Astrocyte (in vitro differentiated cells and primary cell): Measurements from ENCODE around the gene B3GNT7. TPM values are rescaled to one million over a fixed set of nuclear protein-coding genes. Genes with fewer than 3 reads are reported as not detected.

Source experiments
- DNase-seq: peaks from one replicate; pipeline ENCODE4 v3.0.0-alpha.2; 2010; ENCODE audit warnings: low read depth
- FAIRE-seq: peaks from 2 replicates; lab custom pipeline; 2011; peaks lifted over from hg19 to GRCh38; lab: Jason Lieb, UNC
- H2AFZ ChIP-seq: 2 replicates; pipeline ENCODE4 v1.6.0; 2012; ENCODE audit warnings: low read depth, low read length, inconsistent platforms
- H3K27ac ChIP-seq: 2 replicates; pipeline ENCODE4 v1.5.1; 2011; ENCODE audit warnings: low read depth, low read length, inconsistent platforms
- H3K27me3 ChIP-seq: 2 replicates; pipeline ENCODE4 v1.6.0; 2011; ENCODE audit warnings: low read length, inconsistent platforms; ENCODE audit not compliant: insufficient read depth
- H3K36me3 ChIP-seq: 2 replicates; pipeline ENCODE4 v1.5.1; 2011; ENCODE audit warnings: low read length, inconsistent platforms; ENCODE audit not compliant: insufficient read depth
- H3K4me1 ChIP-seq: 2 replicates; pipeline ENCODE4 v1.5.1; 2011; ENCODE audit warnings: low read length, inconsistent platforms; ENCODE audit not compliant: insufficient read depth
- H3K4me2 ChIP-seq: 2 replicates; pipeline ENCODE4 v1.6.0; 2012; ENCODE audit warnings: low read length, inconsistent platforms
- H3K4me3 ChIP-seq: 2 replicates; pipeline ENCODE4 v1.5.1; 2011; ENCODE audit warnings: low read depth, mild to moderate bottlenecking, low read length, inconsistent platforms; ENCODE audit not compliant: insufficient read depth
- H3K79me2 ChIP-seq: 2 replicates; pipeline ENCODE4 v1.6.0; 2012; ENCODE audit warnings: mild to moderate bottlenecking, low read length, inconsistent platforms; ENCODE audit not compliant: insufficient read depth
- H3K9ac ChIP-seq: 2 replicates; pipeline ENCODE4 v1.6.0; 2012; ENCODE audit warnings: mild to moderate bottlenecking, low read length, inconsistent platforms
- H3K9me3 ChIP-seq: 2 replicates; pipeline ENCODE4 v1.5.1; 2012; ENCODE audit warnings: low read depth, mild to moderate bottlenecking, low read length, inconsistent platforms; ENCODE audit not compliant: insufficient read depth
- H4K20me1 ChIP-seq: 2 replicates; pipeline ENCODE4 v1.6.0; 2012; ENCODE audit warnings: low read length, inconsistent platforms; ENCODE audit not compliant: insufficient read depth
- H3K27ac Mint-ChIP-seq: one replicate; pipeline ENCODE4 v1.8.0; 2021; ENCODE audit warnings: mild to moderate bottlenecking, mixed read lengths; ENCODE audit not compliant: unreplicated experiment
- H3K27me3 Mint-ChIP-seq: one replicate; pipeline ENCODE4 v1.8.0; 2021; ENCODE audit warnings: low read depth, mixed read lengths; ENCODE audit not compliant: unreplicated experiment
- H3K36me3 Mint-ChIP-seq: one replicate; pipeline ENCODE4 v1.8.0; 2021; ENCODE audit warnings: low read depth, mixed read lengths; ENCODE audit not compliant: unreplicated experiment
- H3K4me1 Mint-ChIP-seq: one replicate; pipeline ENCODE4 v1.8.0; 2021; ENCODE audit warnings: low read depth, mixed read lengths; ENCODE audit not compliant: unreplicated experiment
- H3K4me3 Mint-ChIP-seq: one replicate; pipeline ENCODE4 v1.8.0; 2021; ENCODE audit warnings: mild to moderate bottlenecking, moderate library complexity, mixed read lengths; ENCODE audit not compliant: unreplicated experiment
- H3K9me3 Mint-ChIP-seq: one replicate; pipeline ENCODE4 v1.8.0; 2021; ENCODE audit warnings: mild to moderate bottlenecking, mixed read lengths; ENCODE audit not compliant: unreplicated experiment
- EZH2 ChIP-seq: IDR thresholded peaks from 2 replicates; pipeline ENCODE4 v1.6.1; 2012; ENCODE audit warnings: mild to moderate bottlenecking, low read length, inconsistent platforms; ENCODE audit not compliant: insufficient read depth
- total RNA-seq: library from RNA; stranded (reverse); gene quantifications from 2 replicates; pipeline ENCODE4 v1.2.1, GENCODE V29; 2021
- TF ChIP-seq, protein P1 (sequence below): IDR thresholded peaks from 2 replicates; pipeline ENCODE4 v1.5.1; 2011; ENCODE audit warnings: low read depth, mild to moderate bottlenecking, inconsistent platforms, low read length, moderate library complexity; ENCODE audit not compliant: insufficient read depth

Gene B3GNT7
- total RNA-seq, 1 donor from 2014 or later, result 1.7 TPM

DNA sequence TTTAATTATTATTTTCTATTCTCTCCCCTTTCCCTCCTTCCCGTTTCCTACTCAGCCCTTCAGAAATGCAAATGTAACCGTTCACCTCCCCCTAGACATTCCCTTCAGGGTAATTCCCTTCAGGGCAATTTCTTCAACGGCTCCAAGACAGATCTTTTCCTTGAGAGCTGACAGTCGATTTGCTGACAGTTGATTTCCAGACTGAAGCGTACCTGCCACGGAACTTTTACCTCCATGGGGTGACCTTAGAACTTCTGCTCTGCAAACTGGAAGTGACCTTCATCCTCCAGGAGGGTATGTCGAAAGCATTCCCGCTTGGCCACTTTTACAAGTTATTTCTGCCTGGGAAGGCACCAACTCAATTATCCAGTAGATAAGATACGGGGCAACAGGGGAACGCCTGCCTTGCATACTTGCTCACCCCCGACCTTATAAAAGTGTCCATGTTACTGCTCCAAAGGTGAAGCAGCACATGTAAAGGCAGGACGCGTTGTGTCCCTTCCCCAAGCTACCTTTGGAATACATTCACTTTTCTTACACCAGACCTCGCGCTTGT lies 18.5 kb downstream of the B3GNT7 start:
- Mint-ChIP-seq H3K27ac (no peak overlapping the region), H3K36me3 (no peaks in the 10 kb centered on the region), H3K4me3 (no peak overlapping the region), H3K9me3 (peaks cover 3% of the 10 kb centered on the region), H3K4me1 (peaks cover 5% of the 10 kb centered on the region), H3K27me3 (peaks cover 6% of the 10 kb centered on the region)
- H3K4me2 ChIP-seq, result no peak overlapping the region
- no peaks in the 10 kb centered on the region for H3K27me3 ChIP-seq
- no peaks in the 10 kb centered on the region for H3K36me3 ChIP-seq
- peaks cover 5% of the 10 kb centered on the region for H3K4me1 ChIP-seq
- H3K27ac ChIP-seq, result no peak overlapping the region
- H4K20me1 ChIP-seq, result no peaks in the 10 kb centered on the region
- no peak overlapping the region for H3K4me3 ChIP-seq
- no peak overlapping the region for H2AFZ ChIP-seq
- H3K79me2 ChIP-seq, result no peaks in the 10 kb centered on the region
- FAIRE-seq (no peak), DNase-seq (no peak)
- no peak overlapping the region for H3K9ac ChIP-seq
- TF ChIP-seq, protein P1, sequence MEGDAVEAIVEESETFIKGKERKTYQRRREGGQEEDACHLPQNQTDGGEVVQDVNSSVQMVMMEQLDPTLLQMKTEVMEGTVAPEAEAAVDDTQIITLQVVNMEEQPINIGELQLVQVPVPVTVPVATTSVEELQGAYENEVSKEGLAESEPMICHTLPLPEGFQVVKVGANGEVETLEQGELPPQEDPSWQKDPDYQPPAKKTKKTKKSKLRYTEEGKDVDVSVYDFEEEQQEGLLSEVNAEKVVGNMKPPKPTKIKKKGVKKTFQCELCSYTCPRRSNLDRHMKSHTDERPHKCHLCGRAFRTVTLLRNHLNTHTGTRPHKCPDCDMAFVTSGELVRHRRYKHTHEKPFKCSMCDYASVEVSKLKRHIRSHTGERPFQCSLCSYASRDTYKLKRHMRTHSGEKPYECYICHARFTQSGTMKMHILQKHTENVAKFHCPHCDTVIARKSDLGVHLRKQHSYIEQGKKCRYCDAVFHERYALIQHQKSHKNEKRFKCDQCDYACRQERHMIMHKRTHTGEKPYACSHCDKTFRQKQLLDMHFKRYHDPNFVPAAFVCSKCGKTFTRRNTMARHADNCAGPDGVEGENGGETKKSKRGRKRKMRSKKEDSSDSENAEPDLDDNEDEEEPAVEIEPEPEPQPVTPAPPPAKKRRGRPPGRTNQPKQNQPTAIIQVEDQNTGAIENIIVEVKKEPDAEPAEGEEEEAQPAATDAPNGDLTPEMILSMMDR, result no peak
- TF ChIP-seq EZH2, result no peak
- H3K9me3 ChIP-seq, result no peaks in the 10 kb centered on the region

DNA sequence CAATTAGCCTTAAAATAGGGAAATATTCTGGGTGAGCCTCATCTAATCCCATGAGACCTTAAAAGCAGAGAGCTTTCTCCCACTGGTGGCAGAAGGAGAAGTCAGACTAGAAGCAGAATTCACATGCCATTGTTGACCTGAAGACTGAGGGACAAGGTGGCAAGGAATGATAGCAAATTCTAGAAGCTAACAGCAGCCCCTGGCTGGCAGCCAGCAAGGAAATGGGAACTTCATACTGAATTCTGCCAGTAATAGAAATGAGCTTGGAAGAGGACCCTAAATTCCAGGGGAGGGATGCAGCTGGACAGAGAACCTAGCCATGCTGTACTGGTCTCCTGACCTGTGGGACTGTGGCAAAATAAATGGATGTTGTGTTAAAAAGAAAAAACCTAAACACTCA lies 19.5 kb downstream of the B3GNT7 start:
- TF ChIP-seq EZH2, result no peak
- TF ChIP-seq, protein P1, result no peak
- H3K27ac ChIP-seq, result no peak overlapping the region
- Mint-ChIP-seq H3K4me1 (peaks cover 5% of the 10 kb centered on the region), H3K36me3 (no peaks in the 10 kb centered on the region), H3K4me3 (no peak overlapping the region), H3K9me3 (peaks cover 3% of the 10 kb centered on the region), H3K27me3 (peaks cover 9% of the 10 kb centered on the region), H3K27ac (no peak overlapping the region)
- no peaks in the 10 kb centered on the region for H3K36me3 ChIP-seq
- H3K4me2 ChIP-seq, result no peak overlapping the region
- no peak overlapping the region for H3K9ac ChIP-seq
- DNase-seq (no peak), FAIRE-seq (no peak)
- H4K20me1 ChIP-seq, result no peaks in the 10 kb centered on the region
- no peak overlapping the region for H2AFZ ChIP-seq
- H3K9me3 ChIP-seq, result no peaks in the 10 kb centered on the region
- peaks cover 5% of the 10 kb centered on the region for H3K4me1 ChIP-seq
- H3K4me3 ChIP-seq, result no peak overlapping the region
- no peaks in the 10 kb centered on the region for H3K27me3 ChIP-seq
- no peaks in the 10 kb centered on the region for H3K79me2 ChIP-seq

DNA sequence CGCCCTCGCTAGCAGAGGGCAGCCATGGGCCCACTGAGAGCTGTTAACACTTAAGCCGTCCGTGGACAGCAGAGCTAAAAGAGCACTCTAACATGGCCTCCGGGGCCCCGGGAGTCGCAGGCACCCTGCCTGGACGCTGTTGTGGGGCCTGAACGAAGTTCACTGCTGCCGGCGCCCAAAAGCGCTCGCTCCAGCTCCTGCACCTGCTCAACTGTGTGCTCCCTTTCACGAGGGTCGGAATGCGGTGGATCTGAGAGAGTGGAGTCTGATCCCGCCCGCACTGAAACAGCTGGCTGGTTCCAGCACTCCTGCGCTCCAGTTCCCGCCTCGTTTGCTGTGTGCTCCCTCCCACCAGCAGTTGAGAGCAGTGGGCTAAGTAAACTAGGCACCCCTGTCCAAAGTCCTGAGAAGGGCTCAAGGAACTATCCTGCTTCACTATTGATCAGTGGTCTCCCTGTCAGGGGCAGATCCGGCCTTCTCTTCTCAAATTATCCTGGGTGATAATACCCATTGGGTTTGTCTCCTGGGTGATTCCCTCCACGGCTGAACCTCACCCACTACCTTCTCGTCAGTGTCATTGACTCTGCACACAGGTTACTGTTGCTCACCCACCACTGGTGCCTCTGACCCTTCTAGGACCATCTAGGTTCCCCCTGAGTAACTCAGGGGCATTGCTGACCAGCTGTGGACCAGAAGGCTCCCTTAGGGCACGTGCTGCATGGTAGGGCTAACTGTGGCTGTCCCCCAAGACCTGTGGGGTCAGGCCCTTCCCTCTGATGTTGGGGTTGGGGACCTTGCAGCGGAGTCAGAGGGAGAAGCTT lies 23.5 kb downstream of the B3GNT7 start:
- no peak for TF ChIP-seq EZH2
- TF ChIP-seq, protein P1, result no peak
- Histone ChIP-seq H3K4me1 (no peaks in the 10 kb centered on the region), H3K36me3 (no peaks in the 10 kb centered on the region), H3K9me3 (no peaks in the 10 kb centered on the region), H3K27me3 (no peaks in the 10 kb centered on the region), H3K4me2 (no peak overlapping the region), H3K79me2 (no peaks in the 10 kb centered on the region), H3K27ac (no peak overlapping the region), H3K9ac (no peak overlapping the region), H4K20me1 (no peaks in the 10 kb centered on the region), H2AFZ (no peak overlapping the region), H3K4me3 (no peak overlapping the region)
- H3K4me3 Mint-ChIP-seq, result no peak overlapping the region
- H3K27me3 Mint-ChIP-seq, result peaks cover 11% of the 10 kb centered on the region
- H3K4me1 Mint-ChIP-seq, result no peaks in the 10 kb centered on the region
- H3K27ac Mint-ChIP-seq, result no peak overlapping the region
- DNase-seq (no peak), FAIRE-seq (no peak)
- no peaks in the 10 kb centered on the region for H3K9me3 Mint-ChIP-seq
- H3K36me3 Mint-ChIP-seq, result no peaks in the 10 kb centered on the region
